AG08396 (cell line): ENCODE results near the gene ZNF677.
A peak's percentile ranks its signal among the peaks of the same experiment; 100 is the strongest.
"Not testable (repeated sequence)": the region's sequence is repeated elsewhere in the genome, so short reads cannot be mapped to it uniquely, and the experiment has no call there.

Experiments
- DNase-seq: peaks from one replicate; pipeline ENCODE4 v3.0.0; 2012; ENCODE audit warnings: low spot score, mixed read lengths

ZNF677 gene

GRCh38 chr19:53254411-53255341, at the start of gene ZNF677:
TSS of gene ZNF677 (minus strand) at chr19:53254873. CDS start at chr19:53251550, 3,323 bp downstream.
- peak; percentile 95 for DNase-seq

DNA sequence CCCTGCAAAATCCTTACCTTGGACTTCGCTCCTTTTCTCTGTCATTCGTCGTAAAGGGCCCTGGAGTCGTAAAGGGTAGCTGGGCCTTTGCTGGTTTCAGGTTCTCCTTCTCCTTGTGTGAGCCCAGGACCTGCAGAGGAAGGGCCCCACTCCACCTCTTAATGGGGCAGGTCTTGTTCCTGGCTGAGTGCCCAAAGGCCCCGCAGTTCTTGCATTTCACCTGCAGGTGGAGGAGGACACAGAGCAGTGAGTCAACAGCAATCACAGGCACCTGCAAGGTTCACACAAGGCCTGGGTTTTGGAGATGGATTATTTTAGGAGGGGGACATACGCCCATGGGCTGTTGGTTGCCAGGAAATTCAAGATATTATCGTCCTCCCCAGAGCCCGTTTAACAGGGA, 46.7 kb upstream of the ZNF677 start:
- not testable (repeated sequence) for DNase-seq

GRCh38 chr19:53294786-53295441, 40.2 kb upstream of the ZNF677 start:
- no peak for DNase-seq

GRCh38 chr19:53290758-53291549, 36.3 kb upstream of the ZNF677 start:
- DNase-seq: no peak

- no peak for DNase-seq
Measured at GRCh38 chr19:53285087-53285486, 30.4 kb upstream of the ZNF677 start.

DNA sequence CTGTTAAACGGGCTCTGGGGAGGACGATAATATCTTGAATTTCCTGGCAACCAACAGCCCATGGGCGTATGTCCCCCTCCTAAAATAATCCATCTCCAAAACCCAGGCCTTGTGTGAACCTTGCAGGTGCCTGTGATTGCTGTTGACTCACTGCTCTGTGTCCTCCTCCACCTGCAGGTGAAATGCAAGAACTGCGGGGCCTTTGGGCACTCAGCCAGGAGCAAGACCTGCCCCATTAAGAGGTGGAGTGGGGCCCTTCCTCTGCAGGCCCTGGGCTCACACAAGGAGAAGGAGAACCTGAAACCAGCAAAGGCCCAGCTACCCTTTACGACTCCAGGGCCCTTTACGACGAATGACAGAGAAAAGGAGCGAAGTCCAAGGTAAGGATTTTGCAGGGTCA, 27.3 kb upstream of the ZNF677 start:
- not testable (repeated sequence) for DNase-seq

DNA sequence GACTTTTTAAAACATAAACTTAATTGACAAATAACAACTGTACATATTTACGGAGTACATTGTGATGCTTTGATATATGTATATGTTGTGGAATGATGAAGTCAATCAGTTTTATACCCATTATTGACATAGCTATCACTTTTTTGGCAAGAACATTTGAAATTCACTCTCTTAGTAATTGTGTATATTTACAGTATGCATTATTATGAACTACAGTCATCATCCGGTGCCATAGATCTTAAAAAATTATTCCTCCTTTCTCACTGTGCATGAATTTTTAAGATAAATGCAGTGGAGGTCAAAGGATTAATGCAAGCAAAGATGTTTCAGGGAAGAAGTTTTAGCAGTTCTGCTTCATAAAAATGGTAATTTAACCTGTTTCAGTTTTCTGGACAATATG, 20.8 kb upstream of the ZNF677 start:
- no peak for DNase-seq

DNA sequence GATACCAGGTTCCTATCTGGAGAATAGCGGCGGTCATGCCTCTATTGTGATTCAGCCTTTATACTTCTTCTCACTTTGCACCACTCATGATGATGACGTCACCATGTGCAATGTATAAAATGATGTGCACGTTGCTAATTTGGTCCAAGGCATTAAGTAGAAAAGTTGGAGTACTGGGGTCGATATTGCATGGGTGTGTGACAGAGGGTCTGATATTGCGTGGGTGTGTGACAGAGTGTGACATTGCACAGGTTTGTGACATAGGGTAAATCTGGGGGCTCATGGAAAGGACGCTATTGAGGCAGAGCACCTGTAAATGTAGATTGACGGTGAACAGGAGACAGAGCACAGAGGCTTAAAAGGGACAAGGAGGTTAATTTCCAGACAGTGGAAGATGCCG, 17.4 kb upstream of the ZNF677 start:
- DNase-seq: no peak

DNA sequence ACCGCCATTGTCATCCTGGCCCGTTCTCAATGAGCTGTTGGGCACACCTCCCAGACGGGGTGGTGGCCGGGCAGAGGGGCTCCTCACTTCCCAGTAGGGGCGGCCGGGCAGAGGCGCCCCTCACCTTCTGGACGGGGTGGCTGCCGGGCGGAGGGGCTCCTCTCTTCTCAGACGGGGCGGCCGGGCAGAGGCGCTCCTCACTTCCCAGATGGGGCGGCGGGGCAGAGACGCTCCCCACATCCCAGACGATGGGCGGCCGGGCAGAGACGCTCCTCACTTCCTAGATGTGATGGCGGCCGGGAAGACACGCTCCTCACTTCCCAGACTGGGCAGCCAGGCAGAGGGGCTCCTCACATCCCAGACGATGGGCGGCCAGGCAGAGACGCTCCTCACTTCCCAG, 15.2 kb upstream of the ZNF677 start:
- not testable (repeated sequence) for DNase-seq

DNA sequence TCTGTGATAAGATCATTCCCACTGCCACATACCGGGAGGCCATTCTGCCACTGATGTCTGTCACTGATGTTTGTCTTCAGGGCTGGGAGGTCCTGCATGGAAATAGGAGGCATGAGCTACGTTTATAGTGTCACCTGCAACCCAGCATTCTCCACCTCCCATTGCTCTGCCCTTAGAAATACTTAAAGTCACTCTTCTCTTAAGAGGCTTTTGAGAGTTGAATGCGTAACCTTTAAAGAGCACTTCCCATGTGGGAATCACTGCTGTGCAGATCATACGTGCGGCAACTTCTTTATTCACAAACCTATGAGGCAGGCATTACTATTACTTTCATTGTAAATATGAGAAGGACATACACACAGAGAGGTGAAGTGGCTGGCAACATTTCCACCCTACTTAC, 12.9 kb upstream of the ZNF677 start, which contains the start of gene VN1R4:
Gene VN1R4 (minus strand): TSS at position 101 of the 400 bp plus-strand sequence. CDS start 58 bp downstream, at position 43.
- DNase-seq: not testable (repeated sequence)

DNA sequence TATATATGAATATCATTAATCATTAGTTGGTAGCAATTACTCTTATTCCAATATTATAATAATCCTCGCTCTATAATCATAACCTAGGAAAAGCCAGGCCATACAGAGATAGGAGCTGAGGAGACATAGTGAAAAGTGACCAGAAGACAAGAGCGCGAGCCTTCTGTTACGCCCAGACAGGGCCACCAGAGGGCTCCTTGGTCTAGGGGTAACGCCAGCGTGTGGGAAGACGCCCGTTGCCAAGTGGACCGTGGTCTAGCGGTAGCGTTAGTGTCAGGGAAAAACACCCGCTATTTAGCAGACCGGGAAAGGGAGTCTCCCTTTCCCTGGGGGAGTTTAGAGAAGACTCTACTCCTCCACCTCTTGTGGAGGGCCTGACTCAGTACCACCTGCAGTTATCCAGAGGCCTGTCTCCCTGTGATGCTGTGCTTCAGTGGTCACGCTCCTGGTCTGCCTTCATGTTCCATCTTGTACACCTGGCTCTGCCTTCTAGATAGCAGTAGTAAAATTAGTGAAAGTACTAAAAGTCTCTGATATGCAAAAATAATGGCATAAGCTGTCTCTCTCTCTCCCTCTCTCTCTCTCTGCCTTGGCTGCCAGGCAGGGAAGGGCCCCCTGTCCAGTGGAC, 3.2 kb upstream of the ZNF677 start, which contains the start of gene VN1R2:
Gene VN1R2 (plus strand): TSS at position 578 of the 628 bp plus-strand sequence. CDS start 84 bp downstream, outside the sequence.
- not testable (repeated sequence) for DNase-seq

DNA sequence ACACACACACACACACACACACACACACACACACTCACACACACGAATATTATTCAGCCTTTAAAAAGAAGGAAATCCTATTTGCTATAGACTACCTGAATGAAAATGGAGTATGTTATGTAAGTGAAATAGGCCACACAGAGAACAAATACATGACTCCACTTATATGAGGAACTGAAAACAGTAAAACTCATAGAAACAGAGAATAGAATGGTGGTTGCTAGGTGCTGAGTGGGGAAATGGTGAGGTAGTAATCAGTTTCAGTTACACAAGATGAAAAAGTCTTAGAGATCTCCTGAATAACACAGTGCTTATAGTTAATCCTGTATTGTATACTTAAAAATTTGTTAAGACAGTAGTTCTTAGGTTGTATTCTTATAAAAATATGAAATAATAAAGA, 8.2 kb downstream of the ZNF677 start:
- DNase-seq: no peak

DNA sequence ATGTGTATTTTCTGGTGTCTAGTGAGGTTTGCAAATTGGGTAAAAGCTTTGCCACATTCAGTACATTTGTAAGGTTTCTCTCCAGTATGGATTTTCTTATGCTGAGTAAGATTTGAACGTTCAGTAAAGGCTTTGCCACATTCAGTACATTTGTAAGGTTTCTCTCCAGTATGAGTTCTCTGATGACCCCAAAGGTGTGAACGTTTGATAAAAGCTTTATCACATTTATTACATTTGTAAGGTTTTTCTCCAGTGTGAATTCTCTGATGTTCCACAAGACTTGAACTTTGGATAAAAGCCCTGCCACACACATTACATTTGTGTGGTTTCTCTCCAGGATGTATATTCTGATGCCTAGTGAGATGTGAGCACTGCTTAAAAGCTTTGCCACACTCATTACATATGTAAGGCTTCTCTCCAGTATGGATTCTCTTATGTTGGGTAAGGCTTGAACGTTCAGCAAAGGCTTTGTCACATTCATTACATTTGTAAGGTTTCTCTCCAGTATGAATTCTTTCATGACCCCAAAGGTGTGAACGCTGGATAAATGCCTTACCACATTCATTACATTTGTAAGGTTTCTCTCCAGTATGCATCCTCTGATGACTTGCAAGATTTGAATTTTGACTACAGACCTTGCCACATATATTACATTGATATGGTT, 17.4 kb downstream of the ZNF677 start:
- no peak for DNase-seq

- no peak for DNase-seq
Measured at GRCh38 chr19:53224606-53225005, 30.1 kb downstream of the ZNF677 start.

DNA sequence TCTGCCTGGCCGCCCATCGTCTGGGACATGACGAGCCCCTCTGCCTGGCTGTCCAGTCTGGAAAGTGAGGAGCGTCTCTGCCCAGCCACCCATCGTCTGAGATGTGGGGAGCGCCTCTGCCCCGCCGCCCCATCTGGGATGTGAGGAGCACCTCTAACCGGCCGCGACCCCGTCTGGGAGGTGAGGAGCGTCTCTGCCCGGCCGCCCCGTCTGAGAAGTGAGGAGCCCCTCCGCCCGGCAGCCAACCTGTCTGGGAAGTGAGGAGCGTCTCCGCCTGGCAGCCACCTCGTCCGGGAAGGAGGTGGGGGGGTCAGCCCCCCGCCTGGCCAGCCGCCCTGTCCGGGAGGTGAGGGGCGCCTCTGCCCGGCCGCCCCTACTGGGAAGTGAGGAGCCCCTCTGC, 32.0 kb downstream of the ZNF677 start:
- DNase-seq: not testable (repeated sequence)

DNA sequence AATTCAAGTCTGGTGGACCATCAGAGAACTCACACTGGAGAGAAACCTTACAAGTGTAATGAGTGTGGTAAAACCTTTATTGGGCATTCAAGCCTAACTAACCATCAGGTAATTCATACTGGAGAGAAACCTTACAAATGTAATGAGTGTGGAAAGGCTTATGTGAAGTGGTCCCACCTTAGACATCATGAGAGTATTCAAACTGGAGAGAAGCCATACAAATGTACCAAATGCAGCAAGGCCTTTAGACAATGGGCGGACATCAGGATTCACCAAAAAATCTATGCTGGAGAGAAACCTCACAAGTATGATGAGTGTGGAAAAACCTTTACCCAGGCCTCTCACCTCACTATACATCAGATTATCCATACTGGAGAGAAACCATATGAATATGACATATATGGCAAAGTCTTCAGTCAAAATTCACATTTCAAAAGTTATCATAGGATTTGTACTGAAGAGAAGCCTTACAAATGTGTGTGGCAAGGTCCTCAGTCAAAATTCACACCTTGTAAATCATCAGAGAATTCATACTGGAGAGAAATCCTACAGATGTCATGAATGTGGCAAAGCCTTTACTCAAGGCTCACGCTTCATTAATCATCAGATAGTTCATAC, 41.9 kb downstream of the ZNF677 start:
- DNase-seq: no peak

DNA sequence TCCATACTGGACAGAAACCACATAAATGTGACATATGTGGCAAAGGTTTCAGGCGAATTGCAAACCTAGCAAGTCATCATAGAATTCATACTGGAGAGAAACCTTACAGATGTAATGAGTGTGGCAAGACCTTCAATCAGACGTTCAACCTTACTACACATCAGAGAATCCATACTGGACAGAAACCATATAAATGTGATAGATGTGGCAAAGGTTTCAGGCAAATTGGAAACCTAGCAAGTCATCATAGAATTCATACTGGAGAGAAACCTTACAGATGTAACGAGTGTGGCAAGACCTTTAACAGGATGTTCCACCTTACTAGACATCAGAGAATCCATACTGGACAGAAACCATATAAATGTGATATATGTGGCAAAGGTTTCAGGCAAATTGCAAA, 43.1 kb downstream of the ZNF677 start:
- not testable (repeated sequence) for DNase-seq

DNA sequence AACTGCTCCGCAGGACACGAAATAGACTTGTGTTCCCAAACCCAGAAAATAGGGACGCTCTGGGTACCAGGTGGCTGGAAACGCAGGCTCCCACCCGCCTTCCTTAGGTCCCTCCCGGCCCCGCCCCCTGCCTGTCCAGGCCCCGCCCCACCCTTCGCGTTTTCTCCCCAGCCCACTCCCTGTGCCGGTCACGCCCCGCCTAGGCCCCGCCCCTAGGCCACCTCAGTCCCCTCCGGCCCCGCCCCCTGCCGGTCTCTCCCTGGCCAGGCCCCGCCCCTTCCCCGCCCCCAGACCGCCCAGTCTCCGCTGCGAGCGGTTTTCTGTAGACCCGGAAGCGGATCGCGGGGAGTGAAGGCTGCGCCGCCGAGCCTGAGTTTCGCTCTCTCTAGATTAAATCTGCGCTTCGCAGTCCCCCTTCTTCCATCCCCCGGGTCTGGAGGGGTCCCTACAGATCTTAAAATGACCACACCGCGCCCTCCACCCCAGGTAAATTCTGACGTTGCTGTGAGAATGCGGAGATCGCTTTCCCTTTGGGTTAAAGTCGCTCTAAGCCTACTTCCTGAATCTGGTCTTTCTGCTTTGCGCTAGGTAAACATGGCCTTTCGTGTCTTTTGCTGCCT, 57.8 kb downstream of the ZNF677 start:
- DNase-seq: peak; percentile 99

GRCh38 chr19:53195265-53195903, 59.3 kb downstream of the ZNF677 start:
- DNase-seq: peak; percentile 77
